Liver (tissue), 9 donors: ENCODE data around the gene ADGRV1. TPM values are rescaled to one million over a fixed set of nuclear protein-coding genes. Genes with fewer than 3 reads are reported as not detected.

Source experiments
- DNase-seq: peaks from one replicate; pipeline ENCODE4 v3.0.0-alpha.2; 2017; ENCODE audit warnings: low spot score
- H3K27ac ChIP-seq, 2 donors: one replicate each; pipeline ENCODE4 v1.7.0; 2013; ENCODE audit warnings: inconsistent platforms in 2 of 2, low read length in 2 of 2, control low read depth in 1 of 2, low read depth in 1 of 2, mild to moderate bottlenecking in 1 of 2
- H3K27me3 ChIP-seq, 4 donors: one replicate each; pipeline versions ENCODE4 v1.6.1 to v1.7.0; 2013; ENCODE audit warnings: low read length in 3 of 4, inconsistent platforms in 1 of 4, mild to moderate bottlenecking in 1 of 4, moderate library complexity in 1 of 4; ENCODE audit not compliant: control insufficient read depth in 4 of 4, insufficient read depth in 4 of 4
- H3K36me3 ChIP-seq, 4 donors: one replicate each; pipeline versions ENCODE4 v1.6.1 to v1.7.0; 2013; ENCODE audit warnings: low read length in 3 of 4, mild to moderate bottlenecking in 3 of 4, low read depth in 1 of 4, moderate library complexity in 1 of 4; ENCODE audit not compliant: control insufficient read depth in 4 of 4, insufficient read depth in 3 of 4
- H3K4me1 ChIP-seq, 4 donors: one replicate each; pipeline versions ENCODE4 v1.6.1 to v1.7.0; 2013; ENCODE audit warnings: low read length in 3 of 4, mild to moderate bottlenecking in 3 of 4, moderate library complexity in 1 of 4; ENCODE audit not compliant: control insufficient read depth in 4 of 4, insufficient read depth in 4 of 4
- H3K4me3 ChIP-seq, 3 donors: one replicate each; pipeline versions ENCODE4 v1.6.1 to v1.7.0; 2013; ENCODE audit warnings: low read length in 3 of 3, control low read depth in 1 of 3, low read depth in 1 of 3, mild to moderate bottlenecking in 1 of 3
- H3K9ac ChIP-seq, 2 donors: one replicate each; pipeline ENCODE4 v1.7.0; 2013; ENCODE audit warnings: low read length in 2 of 2, mild to moderate bottlenecking in 2 of 2, moderate library complexity in 2 of 2, control low read depth in 1 of 2, low read depth in 1 of 2
- H3K9me3 ChIP-seq, 4 donors: one replicate each; pipeline versions ENCODE4 v1.6.1 to v1.7.0; 2013; ENCODE audit warnings: low read length in 3 of 4; ENCODE audit not compliant: control insufficient read depth in 4 of 4
- EGR1 ChIP-seq, 2 donors: IDR thresholded peaks; 2 replicates each; pipeline ENCODE4 v1.6.1; 2016 to 2018; ENCODE audit warnings: antibody characterized with exemption in 2 of 2, low read depth in 2 of 2
- FOXA1 ChIP-seq: IDR thresholded peaks from 2 replicates; pipeline ENCODE4 v1.6.1; 2016; ENCODE audit warnings: antibody characterized with exemption
- FOXA2 ChIP-seq: IDR thresholded peaks from 2 replicates; pipeline ENCODE4 v1.6.1; 2016; ENCODE audit warnings: antibody characterized with exemption
- GABPA ChIP-seq, 2 donors: IDR thresholded peaks in 1 of 2; conservative IDR thresholded peaks in 1 of 2; 2 replicates each; pipeline ENCODE4 v1.6.1; 2016; ENCODE audit warnings: antibody characterized with exemption in 2 of 2, mild to moderate bottlenecking in 1 of 2, moderate library complexity in 1 of 2
- HNF4A ChIP-seq, 2 donors: conservative IDR thresholded peaks; 2 replicates each; pipeline ENCODE4 v1.6.1; 2016; ENCODE audit warnings: antibody characterized with exemption in 2 of 2, mild to moderate bottlenecking in 2 of 2
- HNF4G ChIP-seq: IDR thresholded peaks from 2 replicates; pipeline ENCODE4 v1.6.1; 2016; ENCODE audit warnings: antibody characterized with exemption
- NR2F2 ChIP-seq: IDR thresholded peaks from 2 replicates; pipeline ENCODE4 v1.6.1; 2016; ENCODE audit warnings: antibody characterized with exemption
- RAD21 ChIP-seq, 2 donors: IDR thresholded peaks; 2 replicates each; pipeline ENCODE4 v1.6.1; 2016; ENCODE audit warnings: antibody characterized with exemption in 2 of 2, mild to moderate bottlenecking in 2 of 2
- RXRA ChIP-seq, 2 donors: IDR thresholded peaks; 2 replicates each; pipeline ENCODE4 v1.6.1; 2017 to 2018; ENCODE audit warnings: antibody characterized with exemption in 2 of 2, mild to moderate bottlenecking in 1 of 2
- SP1 ChIP-seq: IDR thresholded peaks from 2 replicates; pipeline ENCODE4 v1.6.1; 2018; ENCODE audit warnings: antibody characterized with exemption, mild to moderate bottlenecking
- WGBS: extraction: QIAGEN DNeasy Blood & Tissue Kit; methylation state at CpG from one replicate; pipeline ENCODE4 v1.1.7; 2013; 5-methylcytosine and 5-hydroxymethylcytosine counted together
- polyA plus RNA-seq, 2 donors: library from polyadenylated mRNA; stranded (reverse) in 1 of 2; unstranded in 1 of 2; fragments of 200-250 nt in 1 of 2; fragments of >200 nt in 1 of 2; fragmentation: Nextera tagmentation in 1 of 2; extraction: Ambion mirVana in 1 of 2; gene quantifications; one replicate each; pipeline versions ENCODE4 v1.2.1 to v1.2.3, GENCODE V29; 2013 to 2015
- total RNA-seq, 2 donors: library from RNA; depleted of rRNA; stranded (reverse); fragments of >200 nt; gene quantifications; one replicate each; pipeline ENCODE4 v1.2.3, GENCODE V29; 2014
- TF ChIP-seq, protein P1 (sequence below): IDR thresholded peaks from 2 replicates; pipeline ENCODE4 v1.6.1; 2016; ENCODE audit warnings: antibody characterized with exemption, mild to moderate bottlenecking
- TF ChIP-seq, protein P2 (sequence below): fragments of 150-350 bp; IDR thresholded peaks from 2 replicates; pipeline ENCODE4 v1.5.1; 2017; ENCODE audit warnings: improper control_type of control experiment, low read depth, low read length; ENCODE audit not compliant: missing input control
- TF ChIP-seq, protein P3 (sequence below): IDR thresholded peaks from 2 replicates; pipeline ENCODE4 v1.6.1; 2016; ENCODE audit warnings: antibody characterized with exemption
- TF ChIP-seq, protein P4 (sequence below): IDR thresholded peaks from 2 replicates; pipeline ENCODE4 v1.6.1; 2016; ENCODE audit warnings: antibody characterized with exemption
- TF ChIP-seq, protein P5 (sequence below): IDR thresholded peaks from 2 replicates; pipeline ENCODE4 v1.6.1; 2016; ENCODE audit warnings: antibody characterized with exemption
- donor health status: healthy.
- donor health status: healthy.
- donor health status: healthy.
- donor health status: healthy.
- donor health status: healthy.

The ADGRV1 gene
- total and polyA plus RNA-seq, 4 donors: 5.1 to 15.5 (median 9.6) TPM

DNA sequence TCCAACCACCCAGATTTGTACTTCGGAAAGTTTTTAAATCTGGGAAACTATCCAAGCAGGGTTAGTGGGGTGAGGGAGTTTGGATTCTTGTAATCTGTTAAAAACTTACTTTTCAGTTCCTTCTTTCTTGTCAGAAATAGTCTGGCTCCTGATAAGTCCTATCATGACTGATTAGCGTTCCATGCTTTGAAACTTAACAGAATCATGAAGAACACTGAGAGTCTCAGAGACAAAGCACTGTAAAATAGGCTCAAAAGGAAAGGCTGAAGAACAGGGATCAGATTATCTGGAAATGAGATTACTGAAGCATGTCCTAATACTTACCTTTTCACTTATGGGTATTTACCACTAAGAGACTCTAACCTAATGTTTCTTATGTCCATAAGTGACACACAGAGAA lies 582.1 kb downstream of the ADGRV1 start:
- Histone ChIP-seq H3K4me3 (no peak overlapping the region), H3K9me3 (no peaks in the 10 kb centered on the region), H3K27ac (no peak overlapping the region), H3K4me1 (peaks cover 0 to 10% (median 2%) of the 10 kb centered on the region in 4 donors), H3K27me3 (no peaks in the 10 kb centered on the region), H3K36me3 (no peaks in the 10 kb centered on the region), H3K9ac (no peak overlapping the region)
- 80% methylated on average over 2 of the region's 2 CpGs for WGBS
- no peak for TF ChIP-seq EGR1 (IDR thresholded peaks at IDR 0.05; ENCODE audit: low read depth in 2 of 2)
- TF ChIP-seq NR2F2: no peak
- DNase-seq: no peak

DNA sequence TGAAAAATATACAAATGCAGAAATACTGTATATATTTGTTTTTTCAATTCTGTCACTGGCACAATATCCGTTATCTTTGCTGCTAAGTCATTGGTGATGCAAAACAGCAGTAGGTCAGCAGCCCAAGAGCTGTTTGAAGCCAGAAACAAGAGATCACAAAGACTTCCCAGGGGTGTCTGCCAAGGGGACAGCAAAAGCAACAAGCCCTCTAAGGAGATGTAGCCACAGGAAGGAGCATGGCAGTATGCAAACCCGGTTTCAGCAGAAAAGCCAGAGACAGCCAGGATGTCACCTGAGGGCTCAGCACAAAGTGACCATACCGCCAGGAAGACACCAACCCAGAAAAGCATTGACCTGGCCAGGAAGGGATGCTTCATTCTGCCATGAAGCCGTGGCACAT lies 583.0 kb downstream of the ADGRV1 start:
- Histone ChIP-seq H3K4me3 (no peak overlapping the region), H3K27ac (no peak overlapping the region), H3K36me3 (no peaks in the 10 kb centered on the region), H3K4me1 (peaks cover 0 to 18% (median 5%) of the 10 kb centered on the region in 4 donors), H3K9me3 (no peaks in the 10 kb centered on the region), H3K9ac (no peak overlapping the region), H3K27me3 (no peaks in the 10 kb centered on the region)
- no peak for DNase-seq
- 82% methylated on average over 4 of the region's 4 CpGs for WGBS
- TF ChIP-seq NR2F2 (no peak), HNF4G (no peak), SP1 (no peak), FOXA1 (no peak), RXRA (IDR thresholded peaks at IDR 0.05) (no peak), RAD21 (IDR thresholded peaks at IDR 0.05) (no peak)
- TF ChIP-seq, protein P1, sequence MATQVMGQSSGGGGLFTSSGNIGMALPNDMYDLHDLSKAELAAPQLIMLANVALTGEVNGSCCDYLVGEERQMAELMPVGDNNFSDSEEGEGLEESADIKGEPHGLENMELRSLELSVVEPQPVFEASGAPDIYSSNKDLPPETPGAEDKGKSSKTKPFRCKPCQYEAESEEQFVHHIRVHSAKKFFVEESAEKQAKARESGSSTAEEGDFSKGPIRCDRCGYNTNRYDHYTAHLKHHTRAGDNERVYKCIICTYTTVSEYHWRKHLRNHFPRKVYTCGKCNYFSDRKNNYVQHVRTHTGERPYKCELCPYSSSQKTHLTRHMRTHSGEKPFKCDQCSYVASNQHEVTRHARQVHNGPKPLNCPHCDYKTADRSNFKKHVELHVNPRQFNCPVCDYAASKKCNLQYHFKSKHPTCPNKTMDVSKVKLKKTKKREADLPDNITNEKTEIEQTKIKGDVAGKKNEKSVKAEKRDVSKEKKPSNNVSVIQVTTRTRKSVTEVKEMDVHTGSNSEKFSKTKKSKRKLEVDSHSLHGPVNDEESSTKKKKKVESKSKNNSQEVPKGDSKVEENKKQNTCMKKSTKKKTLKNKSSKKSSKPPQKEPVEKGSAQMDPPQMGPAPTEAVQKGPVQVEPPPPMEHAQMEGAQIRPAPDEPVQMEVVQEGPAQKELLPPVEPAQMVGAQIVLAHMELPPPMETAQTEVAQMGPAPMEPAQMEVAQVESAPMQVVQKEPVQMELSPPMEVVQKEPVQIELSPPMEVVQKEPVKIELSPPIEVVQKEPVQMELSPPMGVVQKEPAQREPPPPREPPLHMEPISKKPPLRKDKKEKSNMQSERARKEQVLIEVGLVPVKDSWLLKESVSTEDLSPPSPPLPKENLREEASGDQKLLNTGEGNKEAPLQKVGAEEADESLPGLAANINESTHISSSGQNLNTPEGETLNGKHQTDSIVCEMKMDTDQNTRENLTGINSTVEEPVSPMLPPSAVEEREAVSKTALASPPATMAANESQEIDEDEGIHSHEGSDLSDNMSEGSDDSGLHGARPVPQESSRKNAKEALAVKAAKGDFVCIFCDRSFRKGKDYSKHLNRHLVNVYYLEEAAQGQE: no peak
- TF ChIP-seq, protein P2, sequence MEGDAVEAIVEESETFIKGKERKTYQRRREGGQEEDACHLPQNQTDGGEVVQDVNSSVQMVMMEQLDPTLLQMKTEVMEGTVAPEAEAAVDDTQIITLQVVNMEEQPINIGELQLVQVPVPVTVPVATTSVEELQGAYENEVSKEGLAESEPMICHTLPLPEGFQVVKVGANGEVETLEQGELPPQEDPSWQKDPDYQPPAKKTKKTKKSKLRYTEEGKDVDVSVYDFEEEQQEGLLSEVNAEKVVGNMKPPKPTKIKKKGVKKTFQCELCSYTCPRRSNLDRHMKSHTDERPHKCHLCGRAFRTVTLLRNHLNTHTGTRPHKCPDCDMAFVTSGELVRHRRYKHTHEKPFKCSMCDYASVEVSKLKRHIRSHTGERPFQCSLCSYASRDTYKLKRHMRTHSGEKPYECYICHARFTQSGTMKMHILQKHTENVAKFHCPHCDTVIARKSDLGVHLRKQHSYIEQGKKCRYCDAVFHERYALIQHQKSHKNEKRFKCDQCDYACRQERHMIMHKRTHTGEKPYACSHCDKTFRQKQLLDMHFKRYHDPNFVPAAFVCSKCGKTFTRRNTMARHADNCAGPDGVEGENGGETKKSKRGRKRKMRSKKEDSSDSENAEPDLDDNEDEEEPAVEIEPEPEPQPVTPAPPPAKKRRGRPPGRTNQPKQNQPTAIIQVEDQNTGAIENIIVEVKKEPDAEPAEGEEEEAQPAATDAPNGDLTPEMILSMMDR: no peak

DNA sequence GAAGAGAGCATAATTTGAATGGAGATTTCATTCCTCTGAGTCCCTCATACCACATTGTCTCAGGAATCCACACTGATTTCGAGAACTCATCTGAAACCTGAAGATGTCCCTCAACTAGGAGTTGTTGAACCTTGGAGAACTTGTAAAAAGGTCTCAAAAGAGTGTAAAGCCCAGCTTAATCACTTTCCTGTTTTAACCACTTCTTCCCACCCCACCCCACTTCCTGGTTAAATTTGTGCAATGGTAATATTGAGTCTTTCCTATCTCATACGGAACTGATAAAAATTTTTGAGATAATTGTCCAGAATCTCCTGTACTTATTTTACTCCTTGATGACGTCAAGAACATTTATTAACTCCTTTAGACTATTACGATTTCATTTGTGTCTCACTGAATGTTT lies 583.8 kb downstream of the ADGRV1 start:
- DNase-seq: no peak
- no peak overlapping the region for H3K9ac ChIP-seq
- H3K4me1 ChIP-seq: peaks cover 0 to 19% (median 6%) of the 10 kb centered on the region in 4 donors
- H3K4me3 ChIP-seq: no peak overlapping the region
- 78% methylated on average over 4 of the region's 4 CpGs for WGBS
- no peaks in the 10 kb centered on the region for H3K36me3 ChIP-seq
- H3K27me3 ChIP-seq: no peaks in the 10 kb centered on the region
- no peak overlapping the region for H3K27ac ChIP-seq
- TF ChIP-seq HNF4G (no peak), FOXA1 (no peak), EGR1 (IDR thresholded peaks at IDR 0.05; ENCODE audit: low read depth in 2 of 2) (no peak), SP1 (no peak), HNF4A (conservative IDR thresholded peaks at IDR 0.05) (no peak), GABPA (IDR thresholded peaks at IDR 0.05 in 1 of 2, conservative IDR thresholded peaks at IDR 0.05 in 1 of 2) (no peak), FOXA2 (no peak), NR2F2 (no peak)
- TF ChIP-seq, protein P3, sequence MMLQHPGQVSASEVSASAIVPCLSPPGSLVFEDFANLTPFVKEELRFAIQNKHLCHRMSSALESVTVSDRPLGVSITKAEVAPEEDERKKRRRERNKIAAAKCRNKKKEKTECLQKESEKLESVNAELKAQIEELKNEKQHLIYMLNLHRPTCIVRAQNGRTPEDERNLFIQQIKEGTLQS: no peak
- TF ChIP-seq, protein P2: no peak
- TF ChIP-seq, protein P4, sequence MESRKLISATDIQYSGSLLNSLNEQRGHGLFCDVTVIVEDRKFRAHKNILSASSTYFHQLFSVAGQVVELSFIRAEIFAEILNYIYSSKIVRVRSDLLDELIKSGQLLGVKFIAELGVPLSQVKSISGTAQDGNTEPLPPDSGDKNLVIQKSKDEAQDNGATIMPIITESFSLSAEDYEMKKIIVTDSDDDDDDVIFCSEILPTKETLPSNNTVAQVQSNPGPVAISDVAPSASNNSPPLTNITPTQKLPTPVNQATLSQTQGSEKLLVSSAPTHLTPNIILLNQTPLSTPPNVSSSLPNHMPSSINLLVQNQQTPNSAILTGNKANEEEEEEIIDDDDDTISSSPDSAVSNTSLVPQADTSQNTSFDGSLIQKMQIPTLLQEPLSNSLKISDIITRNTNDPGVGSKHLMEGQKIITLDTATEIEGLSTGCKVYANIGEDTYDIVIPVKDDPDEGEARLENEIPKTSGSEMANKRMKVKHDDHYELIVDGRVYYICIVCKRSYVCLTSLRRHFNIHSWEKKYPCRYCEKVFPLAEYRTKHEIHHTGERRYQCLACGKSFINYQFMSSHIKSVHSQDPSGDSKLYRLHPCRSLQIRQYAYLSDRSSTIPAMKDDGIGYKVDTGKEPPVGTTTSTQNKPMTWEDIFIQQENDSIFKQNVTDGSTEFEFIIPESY: no peak
- TF ChIP-seq, protein P5, sequence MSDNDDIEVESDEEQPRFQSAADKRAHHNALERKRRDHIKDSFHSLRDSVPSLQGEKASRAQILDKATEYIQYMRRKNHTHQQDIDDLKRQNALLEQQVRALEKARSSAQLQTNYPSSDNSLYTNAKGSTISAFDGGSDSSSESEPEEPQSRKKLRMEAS: no peak
- H3K9me3 ChIP-seq: no peaks in the 10 kb centered on the region
